ENCODE measurements around the gene ASTN2.

The ASTN2 gene

DNA sequence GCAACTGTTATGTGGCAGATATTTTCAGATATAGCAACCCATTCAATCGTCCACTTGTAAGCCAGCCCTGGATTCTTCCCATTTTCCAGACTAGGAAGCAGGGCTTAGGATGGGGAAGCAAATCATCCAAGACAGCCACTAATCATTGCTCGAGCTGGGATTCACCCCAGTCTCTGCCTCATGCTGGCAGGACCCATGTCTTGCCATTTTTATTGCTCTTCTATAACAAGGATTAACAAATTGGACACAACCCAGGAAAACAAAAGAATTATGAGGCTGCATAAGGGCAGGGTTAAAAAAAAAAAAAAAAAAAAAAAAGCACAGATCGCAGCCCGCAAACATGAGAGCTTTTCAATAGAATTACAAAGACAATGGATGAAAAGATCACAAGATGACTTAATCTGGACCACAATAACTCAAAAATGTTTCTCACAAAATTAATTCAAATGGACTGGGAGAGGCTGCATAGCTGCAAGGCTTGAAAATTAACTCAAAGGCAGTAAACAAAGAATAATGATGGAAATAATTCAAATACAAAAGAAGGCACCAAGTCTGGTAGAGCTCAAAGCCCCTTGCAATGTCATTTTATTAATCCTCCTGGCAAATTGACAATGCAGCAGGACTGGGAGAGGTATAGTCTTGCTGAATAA, 40.7 kb downstream of the ASTN2 start:
- WGBS, 2 donors (ENCODE audit: extremely low coverage in 2 of 2, insufficient read length in 2 of 2, insufficient replicate concordance in 1 of 2): no CpG with 5 or more reads among the region's 4 CpGs
- no peak overlapping the region for H2AK5ac ChIP-seq (ENCODE audit: low read depth, low read length)

DNA sequence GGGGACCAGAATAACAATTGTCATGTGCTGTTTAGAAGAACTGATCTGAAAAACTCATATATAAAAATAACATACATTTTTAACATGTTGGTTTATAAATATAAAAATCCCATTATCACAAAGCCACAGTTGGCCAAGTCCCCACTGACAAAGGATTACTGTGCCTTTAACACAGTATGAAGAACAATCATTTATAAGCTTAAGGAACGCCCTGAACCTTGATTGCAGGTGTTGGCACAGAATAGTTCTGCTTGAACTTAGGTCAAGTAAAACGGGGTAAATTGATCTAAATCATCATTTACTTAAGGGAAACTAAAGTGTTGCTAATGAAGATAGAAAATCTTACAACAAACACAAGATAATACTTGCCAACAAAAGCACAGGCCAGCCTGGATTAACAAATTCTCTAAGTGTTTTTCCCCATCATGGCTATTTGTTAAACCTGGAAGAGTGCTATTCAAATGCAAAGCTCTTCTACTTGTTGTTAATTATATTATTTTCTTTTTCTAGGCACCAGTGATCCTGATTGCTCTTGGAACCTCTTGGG, 46.1 kb downstream of the ASTN2 start:
- no peak overlapping the region for H3K23ac ChIP-seq (ENCODE audit: low read depth, low read length, poor library complexity)
- no peak overlapping the region for H2BK15ac ChIP-seq (ENCODE audit: low read length)
- H3K4me1 ChIP-seq (ENCODE audit: control insufficient read depth in 2 of 2, insufficient read depth in 1 of 2, low read depth in 1 of 2, low read length in 2 of 2): no peaks in the 10 kb centered on the region
- no peaks in the 10 kb centered on the region for H3K79me1 ChIP-seq (ENCODE audit: low read depth, low read length)
- no peak overlapping the region for H3K4me3 ChIP-seq (ENCODE audit: low read length in 2 of 2)
- no peak overlapping the region for H3K4ac ChIP-seq (ENCODE audit: low read length)
- H2AK5ac ChIP-seq (ENCODE audit: low read depth, low read length): no peak overlapping the region
- H2AFZ ChIP-seq (ENCODE audit: low read length): no peak overlapping the region
- no peak overlapping the region for H3K4me2 ChIP-seq (ENCODE audit: insufficient read depth, low read length, poor library complexity, severe bottlenecking)
- no peak overlapping the region for H4K8ac ChIP-seq (ENCODE audit: low read depth, low read length)
- H4K91ac ChIP-seq (ENCODE audit: low read depth, low read length, poor library complexity): no peak overlapping the region
- WGBS, 2 donors (ENCODE audit: extremely low coverage in 2 of 2, insufficient read length in 2 of 2, insufficient replicate concordance in 1 of 2): no CpG with 5 or more reads among the region's 2 CpGs
- H3K27ac ChIP-seq (replicated peaks; ENCODE audit: low read length): no peak overlapping the region
- H3K27me3 ChIP-seq (ENCODE audit: control insufficient read depth in 3 of 3, insufficient read depth in 3 of 3, low read depth in 1 of 3, low read length in 3 of 3): no peaks in the 10 kb centered on the region
- no peak overlapping the region for H3K9ac ChIP-seq (ENCODE audit: low read depth, low read length, poor library complexity)
- H2BK120ac ChIP-seq (ENCODE audit: low read depth, low read length): no peak overlapping the region
- H3K18ac ChIP-seq (ENCODE audit: low read length): no peak overlapping the region
- no peak overlapping the region for H2BK12ac ChIP-seq (ENCODE audit: low read length)
- H2BK5ac ChIP-seq (ENCODE audit: low read length): no peak overlapping the region
- no peaks in the 10 kb centered on the region for H3K9me3 ChIP-seq (replicated peaks in 1 of 2; ENCODE audit: control insufficient read depth in 2 of 2, insufficient read depth in 1 of 2, low read depth in 1 of 2, low read length in 2 of 2)
- DNase-seq (ENCODE audit: low spot score): no peak
- no peaks in the 10 kb centered on the region for H3K36me3 ChIP-seq (replicated peaks in 1 of 2; ENCODE audit: control insufficient read depth in 2 of 2, insufficient read depth in 2 of 2, low read length in 2 of 2)
- no peak overlapping the region for H3K14ac ChIP-seq (ENCODE audit: low read length)

More for the DNA sequence above, 40.7 kb downstream of the ASTN2 start:
- H2BK15ac ChIP-seq (ENCODE audit: low read length): no peak overlapping the region
- H2BK120ac ChIP-seq (ENCODE audit: low read depth, low read length): no peak overlapping the region
- no peak for DNase-seq (ENCODE audit: low spot score)
- no peak overlapping the region for H2AFZ ChIP-seq (ENCODE audit: low read length)
- H3K36me3 ChIP-seq (replicated peaks in 1 of 2; ENCODE audit: control insufficient read depth in 2 of 2, insufficient read depth in 2 of 2, low read length in 2 of 2): no peaks in the 10 kb centered on the region
- H3K18ac ChIP-seq (ENCODE audit: low read length): no peak overlapping the region
- H3K23ac ChIP-seq (ENCODE audit: low read depth, low read length, poor library complexity): no peak overlapping the region
- H3K9me3 ChIP-seq (replicated peaks in 1 of 2; ENCODE audit: control insufficient read depth in 2 of 2, insufficient read depth in 1 of 2, low read depth in 1 of 2, low read length in 2 of 2): no peaks in the 10 kb centered on the region
- H3K27ac ChIP-seq (replicated peaks; ENCODE audit: low read length): no peak overlapping the region
- no peak overlapping the region for H3K9ac ChIP-seq (ENCODE audit: low read depth, low read length, poor library complexity)
- no peak overlapping the region for H3K14ac ChIP-seq (ENCODE audit: low read length)
- no peak overlapping the region for H2BK5ac ChIP-seq (ENCODE audit: low read length)
- H2BK12ac ChIP-seq (ENCODE audit: low read length): no peak overlapping the region
- no peak overlapping the region for H3K4ac ChIP-seq (ENCODE audit: low read length)
- H3K79me1 ChIP-seq (ENCODE audit: low read depth, low read length): no peaks in the 10 kb centered on the region
- peaks cover 0 to 2% of the 10 kb centered on the region in 2 donors for H3K4me1 ChIP-seq (ENCODE audit: control insufficient read depth in 2 of 2, insufficient read depth in 1 of 2, low read depth in 1 of 2, low read length in 2 of 2)
- no peak overlapping the region for H3K4me2 ChIP-seq (ENCODE audit: insufficient read depth, low read length, poor library complexity, severe bottlenecking)
- no peak overlapping the region for H4K8ac ChIP-seq (ENCODE audit: low read depth, low read length)
- H3K4me3 ChIP-seq (ENCODE audit: low read length in 2 of 2): no peak overlapping the region
- no peaks in the 10 kb centered on the region for H3K27me3 ChIP-seq (ENCODE audit: control insufficient read depth in 3 of 3, insufficient read depth in 3 of 3, low read depth in 1 of 3, low read length in 3 of 3)
- no peak overlapping the region for H4K91ac ChIP-seq (ENCODE audit: low read depth, low read length, poor library complexity)

GRCh38 chr9:117365438-117365837, 49.4 kb downstream of the ASTN2 start:
- Histone ChIP-seq H3K9me3 (replicated peaks in 1 of 2; ENCODE audit: control insufficient read depth in 2 of 2, insufficient read depth in 1 of 2, low read depth in 1 of 2, low read length in 2 of 2) (no peaks in the 10 kb centered on the region), H2BK12ac (ENCODE audit: low read length) (no peak overlapping the region), H3K27me3 (ENCODE audit: control insufficient read depth in 3 of 3, insufficient read depth in 3 of 3, low read depth in 1 of 3, low read length in 3 of 3) (no peaks in the 10 kb centered on the region), H2AFZ (ENCODE audit: low read length) (no peak overlapping the region), H3K9ac (ENCODE audit: low read depth, low read length, poor library complexity) (no peak overlapping the region), H3K36me3 (replicated peaks in 1 of 2; ENCODE audit: control insufficient read depth in 2 of 2, insufficient read depth in 2 of 2, low read length in 2 of 2) (no peaks in the 10 kb centered on the region), H3K4me2 (ENCODE audit: insufficient read depth, low read length, poor library complexity, severe bottlenecking) (no peak overlapping the region), H3K18ac (ENCODE audit: low read length) (no peak overlapping the region), H4K91ac (ENCODE audit: low read depth, low read length, poor library complexity) (no peak overlapping the region), H2BK5ac (ENCODE audit: low read length) (no peak overlapping the region), H3K4me3 (ENCODE audit: low read length in 2 of 2) (no peak overlapping the region), H2BK120ac (ENCODE audit: low read depth, low read length) (no peak overlapping the region), H2BK15ac (ENCODE audit: low read length) (no peak overlapping the region), H3K79me1 (ENCODE audit: low read depth, low read length) (no peaks in the 10 kb centered on the region), H3K23ac (ENCODE audit: low read depth, low read length, poor library complexity) (no peak overlapping the region), H2AK5ac (ENCODE audit: low read depth, low read length) (no peak overlapping the region), H3K4me1 (ENCODE audit: control insufficient read depth in 2 of 2, insufficient read depth in 1 of 2, low read depth in 1 of 2, low read length in 2 of 2) (no peaks in the 10 kb centered on the region), H3K14ac (ENCODE audit: low read length) (no peak overlapping the region), H3K27ac (replicated peaks; ENCODE audit: low read length) (no peak overlapping the region), H3K4ac (ENCODE audit: low read length) (no peak overlapping the region), H4K8ac (ENCODE audit: low read depth, low read length) (no peak overlapping the region)
- DNase-seq (ENCODE audit: low spot score): no peak
- no CpG with 5 or more reads among the region's 3 CpGs for WGBS, 2 donors (ENCODE audit: extremely low coverage in 2 of 2, insufficient read length in 2 of 2, insufficient replicate concordance in 1 of 2)

GRCh38 chr9:117363006-117363405, 51.9 kb downstream of the ASTN2 start:
- Histone ChIP-seq H3K4me1 (ENCODE audit: control insufficient read depth in 2 of 2, insufficient read depth in 1 of 2, low read depth in 1 of 2, low read length in 2 of 2) (no peaks in the 10 kb centered on the region), H2BK120ac (ENCODE audit: low read depth, low read length) (no peak overlapping the region), H3K4me2 (ENCODE audit: insufficient read depth, low read length, poor library complexity, severe bottlenecking) (no peak overlapping the region), H2AK5ac (ENCODE audit: low read depth, low read length) (no peak overlapping the region), H2AFZ (ENCODE audit: low read length) (no peak overlapping the region), H2BK15ac (ENCODE audit: low read length) (no peak overlapping the region), H3K27ac (replicated peaks; ENCODE audit: low read length) (no peak overlapping the region), H3K4ac (ENCODE audit: low read length) (no peak overlapping the region), H3K18ac (ENCODE audit: low read length) (no peak overlapping the region), H3K23ac (ENCODE audit: low read depth, low read length, poor library complexity) (no peak overlapping the region), H3K9me3 (replicated peaks in 1 of 2; ENCODE audit: control insufficient read depth in 2 of 2, insufficient read depth in 1 of 2, low read depth in 1 of 2, low read length in 2 of 2) (no peaks in the 10 kb centered on the region), H3K36me3 (replicated peaks in 1 of 2; ENCODE audit: control insufficient read depth in 2 of 2, insufficient read depth in 2 of 2, low read length in 2 of 2) (no peaks in the 10 kb centered on the region), H3K27me3 (ENCODE audit: control insufficient read depth in 3 of 3, insufficient read depth in 3 of 3, low read depth in 1 of 3, low read length in 3 of 3) (no peaks in the 10 kb centered on the region), H4K8ac (ENCODE audit: low read depth, low read length) (no peak overlapping the region), H4K91ac (ENCODE audit: low read depth, low read length, poor library complexity) (no peak overlapping the region), H2BK12ac (ENCODE audit: low read length) (no peak overlapping the region), H3K9ac (ENCODE audit: low read depth, low read length, poor library complexity) (no peak overlapping the region), H3K79me1 (ENCODE audit: low read depth, low read length) (no peaks in the 10 kb centered on the region), H2BK5ac (ENCODE audit: low read length) (no peak overlapping the region), H3K4me3 (ENCODE audit: low read length in 2 of 2) (no peak overlapping the region), H3K14ac (ENCODE audit: low read length) (no peak overlapping the region)
- WGBS, 2 donors (ENCODE audit: extremely low coverage in 2 of 2, insufficient read length in 2 of 2, insufficient replicate concordance in 1 of 2): no CpG with 5 or more reads among the region's 4 CpGs
- DNase-seq (ENCODE audit: low spot score): no peak
